Mammary epithelial cell (primary cell): ENCODE data around the gene LCE2A.

Source experiments
- EZH2 ChIP-seq: IDR thresholded peaks from 2 replicates; pipeline ENCODE4 v1.6.1; 2012; ENCODE audit warnings: low read length, inconsistent platforms, borderline replicate concordance
- TF ChIP-seq, protein P1 (sequence below), 2 donors: IDR thresholded peaks in 1 of 2; conservative IDR thresholded peaks in 1 of 2; 2 replicates each; pipeline ENCODE4 v1.5.1; 2011 to 2012; ENCODE audit warnings: inconsistent platforms in 2 of 2, low read length in 2 of 2, mild to moderate bottlenecking in 2 of 2, control low read depth in 1 of 2, low read depth in 1 of 2; ENCODE audit not compliant: insufficient read depth in 1 of 2; ENCODE audit errors: extremely low read depth in 1 of 2

DNA sequence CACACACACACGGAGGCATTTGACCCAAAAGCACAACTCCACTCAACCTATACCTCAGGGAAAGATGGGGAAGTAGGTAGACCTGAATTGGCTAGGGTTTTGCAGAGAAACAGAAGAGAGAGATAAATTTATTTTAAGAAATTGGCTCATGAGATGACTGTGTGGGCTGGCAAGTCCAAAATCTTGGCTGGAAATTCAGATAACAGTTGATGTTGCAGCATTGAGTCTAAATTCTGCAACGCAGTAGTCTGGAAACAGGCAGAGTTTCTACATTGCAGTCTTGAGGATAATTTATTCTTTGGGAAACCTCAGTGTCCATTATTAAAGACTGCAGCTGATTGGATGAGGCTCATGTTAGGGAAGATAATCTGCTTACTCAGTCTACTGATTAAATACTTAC, 16.5 kb upstream of the LCE2A start:
- TF ChIP-seq EZH2: no peak
- TF ChIP-seq, protein P1, sequence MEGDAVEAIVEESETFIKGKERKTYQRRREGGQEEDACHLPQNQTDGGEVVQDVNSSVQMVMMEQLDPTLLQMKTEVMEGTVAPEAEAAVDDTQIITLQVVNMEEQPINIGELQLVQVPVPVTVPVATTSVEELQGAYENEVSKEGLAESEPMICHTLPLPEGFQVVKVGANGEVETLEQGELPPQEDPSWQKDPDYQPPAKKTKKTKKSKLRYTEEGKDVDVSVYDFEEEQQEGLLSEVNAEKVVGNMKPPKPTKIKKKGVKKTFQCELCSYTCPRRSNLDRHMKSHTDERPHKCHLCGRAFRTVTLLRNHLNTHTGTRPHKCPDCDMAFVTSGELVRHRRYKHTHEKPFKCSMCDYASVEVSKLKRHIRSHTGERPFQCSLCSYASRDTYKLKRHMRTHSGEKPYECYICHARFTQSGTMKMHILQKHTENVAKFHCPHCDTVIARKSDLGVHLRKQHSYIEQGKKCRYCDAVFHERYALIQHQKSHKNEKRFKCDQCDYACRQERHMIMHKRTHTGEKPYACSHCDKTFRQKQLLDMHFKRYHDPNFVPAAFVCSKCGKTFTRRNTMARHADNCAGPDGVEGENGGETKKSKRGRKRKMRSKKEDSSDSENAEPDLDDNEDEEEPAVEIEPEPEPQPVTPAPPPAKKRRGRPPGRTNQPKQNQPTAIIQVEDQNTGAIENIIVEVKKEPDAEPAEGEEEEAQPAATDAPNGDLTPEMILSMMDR (conservative IDR thresholded peaks at IDR 0.05 in 1 of 2, IDR thresholded peaks at IDR 0.05 in 1 of 2; ENCODE audit: extremely low read depth in 1 of 2, insufficient read depth in 1 of 2, low read depth in 1 of 2, low read length in 2 of 2): no peak
